Endothelial cell of umbilical vein (primary cell): Measurements from ENCODE around the gene RAB28.

Source experiments
- CTCF ChIP-seq, 2 donors: IDR thresholded peaks; 1 replicate in 1 of 2; 2 replicates in 1 of 2; pipeline ENCODE4 v1.5.1; 2011; ENCODE audit warnings: low read length in 2 of 2, mild to moderate bottlenecking in 2 of 2, moderate library complexity in 2 of 2, control low read depth in 1 of 2, inconsistent platforms in 1 of 2, low read depth in 1 of 2; ENCODE audit not compliant: insufficient read depth in 1 of 2; ENCODE audit errors: extremely low read depth in 1 of 2
- EZH2 ChIP-seq: IDR thresholded peaks from 2 replicates; pipeline ENCODE4 v1.6.1; 2012; ENCODE audit warnings: borderline replicate concordance, low read depth, mild to moderate bottlenecking, moderate library complexity, low read length, inconsistent platforms; ENCODE audit not compliant: severe bottlenecking
- MAX ChIP-seq: IDR thresholded peaks from 2 replicates; pipeline ENCODE4 v1.6.1; 2011; ENCODE audit not compliant: insufficient read depth, insufficient read length
- MYC ChIP-seq: IDR thresholded peaks from one replicate; pipeline ENCODE4 v1.6.1; 2011; ENCODE audit warnings: mild to moderate bottlenecking, low read depth, low read length
- POLR2A ChIP-seq: IDR thresholded peaks from 2 replicates; pipeline ENCODE4 v1.6.1; 2012; ENCODE audit warnings: low read depth, mild to moderate bottlenecking, control low read depth, low read length
- POLR2AphosphoS5 ChIP-seq: IDR thresholded peaks from 2 replicates; pipeline ENCODE4 v1.6.1; 2012; ENCODE audit warnings: low read depth, mild to moderate bottlenecking, control low read depth, low read length, moderate library complexity; ENCODE audit not compliant: insufficient read depth

GRCh38 chr4:13454786-13455185 lies 29.4 kb downstream of the RAB28 start:
- TF ChIP-seq POLR2AphosphoS5 (no peak), CTCF (IDR thresholded peaks at IDR 0.05; ENCODE audit: extremely low read depth in 1 of 2, insufficient read depth in 1 of 2, low read depth in 1 of 2, low read length in 2 of 2) (no peak), EZH2 (no peak), POLR2A (no peak), MYC (no peak), MAX (no peak)
